NCI-H1436 treated with DMSO at 0.1 percent for 48 hours (cell line): ENCODE data around the gene SEMA4D.

Experiments
- DNase-seq: peaks from one replicate; lab custom pipeline; 2025; lab: John Stamatoyannopoulos, UW

SEMA4D gene

DNA sequence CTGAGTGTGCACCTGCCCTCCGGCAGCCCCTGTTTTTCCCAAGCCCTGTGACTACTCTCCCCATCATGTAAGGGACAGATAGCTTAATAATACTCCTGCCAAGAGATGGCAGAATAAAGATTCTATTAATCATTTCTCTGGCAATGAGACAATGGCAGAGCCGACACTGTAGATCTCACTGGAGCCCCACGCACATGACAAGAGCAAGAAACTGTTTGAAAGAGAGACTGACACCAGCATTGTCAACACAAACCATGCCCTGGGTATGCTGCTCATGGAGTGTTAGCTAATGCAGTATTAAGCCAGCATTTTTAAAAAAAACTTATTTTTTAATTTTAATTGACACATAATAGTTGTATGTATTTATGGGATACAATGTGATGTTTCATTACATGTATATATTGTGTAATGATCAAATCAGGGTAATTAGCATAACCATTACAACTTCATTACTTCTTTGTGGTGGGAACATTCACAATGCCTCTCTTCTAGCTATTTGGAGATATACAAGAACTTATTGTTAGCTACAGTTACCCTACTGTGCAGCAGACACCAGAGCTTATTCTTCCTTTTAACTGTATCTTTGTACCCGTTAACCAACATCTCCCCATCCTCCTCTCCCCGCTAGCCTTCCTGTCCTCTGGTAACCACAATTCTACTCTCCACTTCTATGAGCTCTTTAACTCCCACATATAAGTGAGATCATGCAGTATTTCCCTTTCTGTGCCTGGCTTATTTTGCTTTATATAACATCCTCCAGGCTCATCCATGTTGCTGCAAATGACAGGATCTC lies 31.5 kb upstream of the SEMA4D start:
- DNase-seq: no peak

DNA sequence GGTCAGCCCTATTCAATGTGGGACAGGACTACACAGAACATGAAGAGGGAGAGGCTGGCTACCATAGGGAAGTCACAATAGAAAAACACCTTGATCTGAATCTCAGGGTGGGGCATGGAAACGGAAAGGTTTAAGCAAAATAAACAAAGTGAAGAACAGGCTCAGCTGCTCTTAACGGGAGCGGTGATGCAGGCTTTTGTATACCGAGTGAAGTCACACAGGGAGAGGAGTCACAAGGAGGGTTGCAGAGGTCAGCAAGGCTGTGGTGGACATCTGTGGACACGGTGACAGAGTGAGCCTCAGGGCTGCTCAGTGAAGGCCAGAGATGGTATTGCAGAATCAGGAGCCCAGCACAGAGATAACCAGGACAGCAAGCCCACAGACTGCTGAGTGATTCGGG lies 30.6 kb upstream of the SEMA4D start:
- no peak for DNase-seq

DNA sequence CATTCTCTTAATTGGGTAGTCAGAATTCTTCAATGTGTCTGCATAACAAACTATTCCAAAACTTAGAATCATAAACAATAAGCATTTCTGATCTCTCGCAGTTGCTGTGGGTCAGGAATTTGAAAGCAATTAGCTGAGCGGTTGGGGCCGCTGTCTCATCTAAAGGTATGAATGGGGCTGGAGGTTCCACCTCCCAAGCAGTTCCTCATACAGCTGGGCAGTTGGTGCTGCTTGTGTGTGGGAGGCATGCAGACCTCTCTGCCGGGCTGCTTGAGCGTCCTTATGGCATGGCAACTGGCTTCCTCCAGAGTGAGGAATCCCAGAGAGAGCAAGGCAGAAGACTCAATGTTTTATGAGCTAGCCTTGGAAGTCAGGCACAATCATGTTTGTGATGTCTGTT lies 30.2 kb upstream of the SEMA4D start:
- DNase-seq: no peak

DNA sequence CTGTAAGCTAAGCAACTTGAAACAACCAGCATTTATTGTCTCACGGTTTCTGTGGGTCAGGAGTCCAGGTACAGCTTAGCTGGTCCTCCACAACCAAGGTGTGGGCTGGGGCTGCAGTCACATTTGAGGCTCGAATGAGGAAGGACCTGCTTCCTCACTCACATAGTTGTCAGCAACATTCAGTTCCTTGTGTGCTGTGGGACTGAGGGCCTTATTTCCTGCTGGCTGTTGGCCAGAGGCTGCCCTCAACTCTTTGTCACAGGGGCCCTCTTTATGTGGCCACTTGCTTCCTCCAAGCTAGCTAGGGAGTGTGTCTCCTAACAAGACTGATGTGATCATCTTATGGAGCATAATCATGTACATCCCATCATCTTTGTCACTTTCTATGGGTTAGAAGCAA lies 29.2 kb upstream of the SEMA4D start:
- no peak for DNase-seq

DNA sequence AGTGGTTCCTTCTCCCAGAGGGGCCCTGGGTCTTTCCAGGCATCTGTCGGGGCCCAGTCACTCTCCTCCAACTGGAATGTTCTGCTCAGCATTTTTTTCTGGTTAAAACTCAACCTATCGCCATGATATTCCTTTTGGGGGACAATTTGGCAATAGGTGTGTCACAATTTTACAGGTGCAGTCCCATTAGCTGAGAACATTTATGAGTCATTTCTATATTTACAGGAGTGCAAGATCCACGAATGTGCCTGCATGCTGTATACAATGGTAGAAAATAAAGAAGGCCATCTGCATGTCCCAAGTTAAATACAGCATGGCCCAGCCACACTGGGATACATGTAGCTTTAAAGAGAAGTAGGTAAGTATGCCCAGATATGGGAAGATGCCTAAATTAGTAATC lies 28.8 kb upstream of the SEMA4D start:
- no peak for DNase-seq

DNA sequence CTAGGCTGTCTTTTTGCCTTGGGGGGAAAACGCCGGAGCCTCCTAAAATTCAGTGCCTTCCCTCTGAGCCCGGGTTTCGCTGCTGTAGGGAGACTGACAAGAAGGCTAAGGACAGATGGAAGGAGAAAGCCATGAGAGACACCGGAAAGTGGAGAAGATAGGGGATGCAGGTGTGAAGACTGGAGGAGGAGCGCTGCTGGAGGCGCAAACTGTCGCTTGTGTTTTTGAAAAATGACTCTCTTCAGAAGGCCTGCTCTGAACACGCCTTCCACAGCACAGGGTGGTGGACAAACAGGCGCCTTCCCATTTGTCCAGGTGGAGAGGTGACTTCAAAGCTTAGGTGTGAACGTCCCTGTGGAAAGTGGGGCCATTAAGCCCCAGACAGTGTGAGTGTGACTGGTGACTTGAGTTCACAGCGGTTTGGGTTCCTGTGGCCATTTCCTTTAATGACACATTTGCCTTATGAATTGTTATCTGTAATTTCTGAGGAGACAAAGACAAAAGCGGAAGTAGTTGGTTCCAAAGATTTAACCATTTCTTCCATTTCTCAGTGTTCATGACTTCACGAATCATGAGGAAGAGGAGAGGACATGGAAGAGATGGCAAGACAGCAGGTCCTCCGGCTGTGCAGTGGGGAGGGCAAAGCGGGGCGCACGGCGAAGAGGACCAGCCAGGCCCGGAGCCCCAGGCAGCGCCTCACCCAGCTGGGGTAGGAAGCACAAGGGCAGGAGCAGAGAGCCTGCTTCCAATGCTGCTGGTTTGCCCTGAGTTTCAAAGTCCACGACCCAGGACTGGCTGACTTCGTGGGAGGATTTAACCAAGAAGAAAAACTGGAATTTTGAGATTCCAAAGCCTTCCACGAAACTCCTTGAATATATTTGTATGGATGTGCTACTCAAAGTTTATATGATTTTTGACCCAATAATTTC lies 27.8 kb upstream of the SEMA4D start:
- no peak for DNase-seq

DNA sequence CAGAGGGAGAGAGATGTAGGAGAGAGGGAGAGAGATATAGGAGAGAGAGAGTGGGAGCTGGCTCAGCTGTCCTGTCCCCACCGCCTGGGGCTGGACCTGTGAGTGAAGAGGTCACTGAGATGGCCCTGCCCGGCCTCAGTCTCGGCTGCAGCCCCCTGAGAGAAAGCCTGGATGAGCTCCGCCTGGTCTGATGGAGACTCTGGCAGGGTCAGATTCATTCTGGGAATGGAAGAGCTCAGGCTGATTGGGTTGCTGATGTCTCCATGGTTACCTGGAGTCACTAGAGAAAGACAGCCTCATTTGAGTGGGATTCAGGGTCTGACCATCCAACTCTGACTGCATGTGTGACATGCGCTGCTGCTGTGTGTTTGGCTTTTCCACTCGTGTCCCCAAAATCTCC lies 27.1 kb upstream of the SEMA4D start:
- DNase-seq: no peak

DNA sequence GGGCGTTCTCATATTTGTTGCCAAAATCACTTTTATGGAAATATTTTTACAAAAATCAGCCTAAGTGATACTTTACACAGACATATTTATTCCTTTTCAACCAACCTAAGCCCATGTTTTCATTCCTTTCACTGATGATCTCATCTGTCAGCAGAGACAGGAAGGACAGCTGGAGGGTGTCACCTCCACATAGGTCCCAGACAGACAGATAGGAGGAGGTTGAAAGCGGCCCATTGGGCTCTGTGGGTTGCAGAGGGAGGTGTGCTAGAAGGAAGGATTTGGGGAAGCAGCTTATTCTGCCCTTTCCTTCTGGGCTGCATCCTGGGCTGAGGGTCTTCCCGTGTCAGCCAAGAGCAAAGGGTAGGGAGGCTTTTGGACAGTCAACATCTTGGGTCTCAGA lies 26.0 kb upstream of the SEMA4D start:
- no peak for DNase-seq

DNA sequence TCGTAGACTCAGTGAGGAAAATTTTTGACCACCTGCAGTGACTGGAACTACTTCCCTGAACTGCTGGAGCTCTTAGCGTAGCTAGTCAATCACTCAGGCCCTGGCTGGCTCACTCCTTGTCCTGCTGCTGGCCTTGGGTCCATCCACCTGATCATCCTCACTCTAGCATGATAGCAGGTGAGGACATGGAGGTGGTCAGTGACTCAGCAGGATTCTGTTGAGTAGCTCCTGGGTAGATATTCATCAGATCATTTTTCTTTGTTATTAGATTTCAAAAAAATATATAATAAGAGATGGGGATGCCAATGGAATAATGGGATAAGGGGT lies 25.0 kb upstream of the SEMA4D start:
- no peak for DNase-seq

DNA sequence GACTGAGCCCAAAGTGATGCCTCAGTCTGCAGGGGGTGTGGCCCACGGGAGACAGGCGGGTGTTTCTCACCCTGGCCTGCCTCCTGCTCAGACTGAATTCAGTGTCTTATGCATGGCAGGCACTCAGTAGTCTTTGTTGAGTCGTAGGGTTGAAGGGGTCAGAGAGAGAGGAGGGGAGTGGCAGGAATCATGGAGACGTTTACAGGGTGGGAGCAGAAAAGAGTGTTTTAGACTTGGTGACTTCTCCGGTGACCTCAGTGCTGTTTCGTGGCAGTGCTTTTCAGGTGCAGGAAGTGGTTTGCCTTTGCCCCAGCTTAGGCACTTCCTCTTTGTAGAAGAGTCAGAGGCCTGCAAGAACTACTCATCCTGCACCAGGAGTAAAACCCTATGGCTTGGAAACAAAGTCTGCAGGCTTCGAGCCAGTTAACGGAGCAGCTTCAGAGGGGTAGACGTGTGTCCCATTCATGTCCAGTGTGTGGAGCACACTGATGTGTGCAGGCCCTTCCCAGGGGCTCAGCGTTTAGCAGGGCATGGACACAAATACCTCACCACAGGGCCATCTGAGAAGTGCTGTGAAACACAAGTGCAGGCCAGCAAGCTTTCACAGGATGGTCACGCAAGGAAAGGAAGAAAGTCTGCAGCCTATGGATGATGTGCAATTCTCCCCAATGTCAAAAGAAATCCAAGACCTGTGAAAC lies 24.5 kb upstream of the SEMA4D start:
- DNase-seq: no peak

DNA sequence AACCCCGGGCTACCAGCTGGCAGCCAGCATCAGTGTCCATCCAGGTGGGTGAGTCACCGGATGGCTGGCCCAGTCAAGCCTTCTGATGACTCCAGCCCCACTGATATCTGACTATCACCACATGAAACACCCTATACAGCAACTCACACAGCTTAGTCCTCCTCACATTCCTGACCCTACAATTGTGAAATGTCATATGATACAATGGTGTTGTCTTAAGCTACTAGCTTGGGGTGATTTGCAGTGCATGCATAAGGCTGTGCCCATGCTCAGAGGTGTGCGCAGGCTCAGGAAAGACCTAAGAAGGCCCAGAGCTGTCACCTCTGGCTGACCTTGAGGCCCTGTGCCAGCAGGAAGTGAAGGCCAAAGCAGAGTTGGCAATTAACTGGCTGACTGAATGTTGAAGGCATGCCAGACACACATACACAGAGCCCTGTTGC lies 21.5 kb upstream of the SEMA4D start:
- DNase-seq: no peak

DNA sequence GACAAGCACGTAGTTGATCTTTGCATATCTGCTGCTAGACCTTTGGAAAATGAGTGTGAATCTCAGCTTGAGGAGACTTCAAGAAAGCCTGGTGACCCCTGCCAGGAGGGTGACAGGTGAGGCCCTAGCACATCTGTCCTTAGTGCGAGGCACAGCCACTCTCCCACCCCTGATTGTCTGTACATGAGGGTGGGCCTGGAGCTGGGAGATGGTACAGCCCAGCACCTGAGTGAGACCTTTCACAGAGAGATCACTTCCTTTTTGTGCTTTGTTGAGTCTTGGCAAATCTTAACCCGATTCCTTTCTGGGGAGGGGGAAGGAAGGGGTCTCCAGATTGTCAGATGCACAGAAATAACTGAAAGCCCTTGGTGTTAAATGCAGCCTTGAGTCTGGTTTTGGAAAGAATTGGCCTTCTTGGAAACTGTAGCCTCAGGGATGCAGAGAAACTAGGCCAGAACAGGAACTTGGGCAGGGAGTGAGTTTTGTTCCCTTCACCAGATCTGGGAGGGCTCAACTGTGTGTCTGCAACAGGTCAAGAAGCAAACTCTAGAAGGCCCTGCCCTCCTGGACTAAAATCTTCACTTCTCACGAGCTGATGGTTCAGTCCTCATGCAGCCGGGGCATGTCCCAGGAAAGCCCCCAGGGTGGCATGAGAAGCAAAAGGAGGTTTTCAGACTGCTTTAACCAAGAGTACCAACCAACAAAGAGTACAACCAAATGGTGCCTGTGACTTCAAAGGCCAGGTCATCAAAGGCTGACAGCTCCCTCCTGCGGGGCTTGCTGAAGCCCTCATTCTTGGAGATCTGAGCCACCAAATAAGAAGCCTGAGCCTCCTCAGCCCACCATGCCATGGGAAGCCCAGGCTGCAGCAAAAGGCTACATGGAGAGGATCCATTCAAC lies 20.8 kb upstream of the SEMA4D start:
- DNase-seq: no peak

DNA sequence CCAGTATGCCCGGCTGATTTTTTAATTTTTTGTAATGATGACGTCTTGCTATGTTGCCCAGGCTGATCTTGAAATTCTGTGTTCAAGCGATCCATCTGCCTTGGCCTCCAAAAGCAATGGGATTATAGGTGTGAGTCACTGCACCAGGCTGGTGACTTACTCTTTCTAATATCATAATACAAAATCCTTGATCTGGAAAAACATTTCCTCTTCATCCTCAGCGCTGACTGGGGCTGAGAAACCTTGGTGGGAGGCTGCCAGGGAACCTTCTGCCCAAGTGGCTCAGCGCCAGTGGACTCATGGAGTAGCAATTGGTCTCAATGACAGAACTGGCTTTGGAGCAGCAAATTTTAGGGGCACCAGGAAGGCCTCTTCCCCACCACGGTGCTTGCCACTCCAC lies 17.5 kb upstream of the SEMA4D start:
- no peak for DNase-seq

DNA sequence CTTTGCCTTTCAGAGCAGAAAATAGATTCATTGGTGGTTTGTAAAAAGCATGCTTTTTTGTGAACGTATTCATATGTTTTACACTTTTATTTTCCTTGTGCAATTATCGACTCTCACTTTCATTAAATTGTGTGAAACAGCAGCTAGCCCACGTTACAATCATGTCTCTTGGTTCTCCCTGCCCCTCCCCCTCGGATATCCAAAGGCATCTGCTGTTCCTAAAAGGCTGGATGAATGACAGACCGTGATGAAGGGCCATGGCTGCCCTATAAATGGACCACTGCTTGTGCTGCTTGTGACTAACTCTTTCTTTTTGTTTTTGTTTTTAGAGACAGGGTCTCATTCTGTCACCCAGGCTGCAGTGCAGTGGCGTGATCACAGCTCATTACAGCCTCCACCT lies 17.0 kb upstream of the SEMA4D start:
- DNase-seq: no peak

DNA sequence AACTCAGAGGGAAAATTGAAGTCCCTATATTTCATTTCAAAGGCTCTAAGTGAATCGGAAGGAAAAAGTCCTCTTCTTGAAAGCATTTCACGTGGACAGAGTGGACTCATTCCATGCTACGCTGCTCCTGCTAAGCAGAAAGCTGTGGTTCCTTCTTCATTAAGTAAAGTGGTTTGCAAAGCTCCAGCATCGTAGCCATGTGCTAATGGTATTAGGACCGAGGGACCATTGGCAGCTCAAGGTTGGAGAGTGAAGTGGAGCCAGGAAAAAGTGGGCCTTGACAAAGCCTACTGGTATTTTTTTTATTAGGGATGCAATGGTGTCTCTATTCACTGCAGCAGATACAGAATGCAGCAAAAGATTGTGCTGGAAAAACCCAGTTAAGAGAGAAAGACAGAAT lies 16.4 kb upstream of the SEMA4D start:
- DNase-seq: no peak

DNA sequence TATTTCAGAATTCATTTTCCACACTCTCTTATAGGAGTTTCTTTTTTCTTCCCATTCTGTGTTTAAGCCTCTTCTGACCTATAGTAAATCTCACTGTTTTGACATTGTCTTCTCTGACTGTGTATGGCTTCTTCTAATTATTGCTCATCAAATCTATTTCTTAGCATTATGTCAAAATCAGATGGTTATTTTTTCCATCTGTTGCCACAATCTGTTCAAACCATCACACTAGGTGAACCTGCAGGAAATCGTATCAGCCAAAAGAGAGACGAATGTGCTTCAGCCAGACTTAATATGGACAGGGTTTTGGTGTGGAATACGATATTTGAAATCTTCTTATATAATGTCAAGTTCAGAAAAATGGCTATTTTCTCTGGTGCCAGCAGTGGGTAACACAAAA lies 15.9 kb upstream of the SEMA4D start:
- no peak for DNase-seq

DNA sequence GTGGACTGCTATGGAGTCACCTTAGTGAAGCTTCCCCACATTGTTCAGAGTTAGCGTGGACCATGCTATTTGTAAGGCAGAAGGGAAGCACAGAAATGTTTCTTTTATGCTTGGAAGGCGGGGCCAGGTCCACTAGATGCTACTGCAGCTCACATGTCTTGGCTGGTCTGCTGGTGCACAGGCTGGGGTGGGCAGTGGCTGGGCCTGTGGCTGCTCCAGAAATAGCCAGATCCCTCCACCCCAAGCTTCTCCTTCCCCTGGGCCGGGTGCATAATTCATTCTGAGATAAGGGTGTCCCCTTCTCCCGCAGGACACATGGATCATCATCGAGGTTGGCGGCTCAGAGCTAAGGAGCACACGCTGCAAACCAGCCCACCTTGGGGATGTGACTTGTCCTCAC lies 14.5 kb upstream of the SEMA4D start:
- DNase-seq: no peak

DNA sequence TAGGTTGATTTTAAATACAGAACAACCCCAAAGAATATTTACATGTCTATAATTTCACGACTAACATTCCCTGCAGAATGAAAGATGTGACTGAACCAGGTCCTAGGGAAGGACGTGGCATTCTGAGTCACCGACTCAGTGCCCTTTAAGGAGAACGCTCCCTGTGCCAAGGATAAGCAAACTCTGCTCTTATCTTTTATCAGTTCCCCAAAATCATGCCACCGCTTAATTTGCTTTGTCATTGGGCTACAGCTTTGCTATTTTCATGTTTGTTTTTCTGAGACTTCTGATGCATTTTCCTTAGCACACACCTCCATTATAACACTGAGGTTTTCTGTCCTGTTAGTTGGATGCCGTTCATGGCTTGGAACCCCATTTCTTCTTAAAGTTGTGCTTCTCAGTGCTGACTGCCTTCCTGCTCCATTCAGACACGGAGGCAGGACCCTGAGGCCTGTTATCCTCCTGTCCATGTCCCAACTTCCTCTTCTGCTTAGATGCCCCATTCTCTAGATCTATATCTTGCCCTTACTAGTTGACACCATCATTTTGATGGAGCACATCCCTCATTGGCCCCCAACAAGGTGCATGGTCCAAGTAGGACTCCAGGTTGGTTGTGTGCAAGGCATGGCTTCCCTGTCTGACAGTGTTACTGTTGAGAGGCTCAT lies 11.2 kb upstream of the SEMA4D start:
- DNase-seq: no peak

DNA sequence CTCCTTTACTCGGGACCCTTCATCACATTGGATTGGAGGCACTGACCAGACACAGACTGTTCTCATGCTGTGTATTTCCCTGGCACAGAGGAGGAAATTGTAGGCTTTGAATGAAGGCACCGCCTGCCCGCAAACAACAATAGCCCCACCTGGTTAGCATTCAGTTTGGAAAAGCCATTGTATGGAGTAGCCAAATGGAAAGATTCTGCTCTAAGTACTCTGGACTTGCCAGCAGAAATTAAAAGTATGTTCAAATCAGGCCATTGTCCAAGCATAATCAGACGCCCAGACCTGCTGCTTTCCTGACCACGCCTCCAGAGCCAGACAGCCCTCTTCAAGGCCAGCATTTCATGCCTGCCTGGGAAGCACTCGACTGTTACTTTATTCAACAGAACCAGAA lies 8.0 kb upstream of the SEMA4D start:
- no peak for DNase-seq

DNA sequence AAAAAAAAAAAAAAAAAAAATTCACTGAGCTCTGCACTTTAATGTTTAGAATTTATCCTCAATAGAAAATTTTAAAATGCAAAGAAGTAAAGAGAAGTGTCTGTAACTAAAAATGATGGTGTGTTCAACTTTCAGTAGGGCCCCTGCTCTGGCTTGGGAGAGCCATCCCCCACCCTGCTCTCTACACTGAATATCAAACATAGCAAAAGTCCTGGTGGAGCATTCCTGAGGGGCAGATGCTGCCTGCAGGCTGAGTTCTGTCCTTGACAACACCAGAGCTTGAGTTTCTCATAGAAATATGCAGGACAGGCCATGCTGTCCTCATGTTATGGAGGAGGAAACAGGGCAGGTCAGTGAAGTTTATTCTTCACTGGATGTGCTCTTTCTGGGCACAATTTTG lies 7.1 kb upstream of the SEMA4D start:
- no peak for DNase-seq

DNA sequence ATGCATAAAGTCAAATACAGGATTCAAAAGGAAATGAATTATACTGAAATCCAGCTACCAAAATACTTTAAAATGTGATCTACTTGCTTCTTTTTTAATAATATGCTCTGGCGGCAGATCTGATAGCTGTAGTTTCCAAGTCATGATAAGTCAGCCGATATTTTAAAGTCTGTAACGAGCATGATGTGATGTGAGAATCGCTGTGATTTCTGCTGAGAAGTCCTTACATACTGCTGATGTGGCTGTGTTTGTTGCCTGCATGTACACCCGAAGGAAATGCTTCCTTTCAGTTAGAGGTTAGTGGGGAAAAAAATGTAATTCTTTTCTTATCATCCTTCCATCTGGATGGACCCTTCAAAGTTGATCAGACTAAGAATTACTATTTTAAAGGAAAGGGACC lies 4.8 kb upstream of the SEMA4D start:
- DNase-seq: no peak
